ENCODE measurements around the gene SAG. TPM values are rescaled to one million over a fixed set of nuclear protein-coding genes. Genes with fewer than 3 reads are reported as not detected.

Gene SAG
- total and polyA plus RNA-seq, 2 of the 13 experiments (the other 11 are each of a cell fraction or from before 2014, with no cell fraction given), result not detected

GRCh38 chr2:233387667-233388528, 80.3 kb downstream of the SAG start (continued):
- TF ChIP-seq PRDM10 (CRISPR knock-in tag; IDR thresholded peaks at IDR 0.05; ENCODE audit: low read depth), result peak; percentile 71; the same call in 1 of the 2 replicates
- TF ChIP-seq GZF1 (CRISPR knock-in tag; IDR thresholded peaks at IDR 0.05), result no peak
- TF ChIP-seq ZNF230 (CRISPR knock-in tag; IDR thresholded peaks at IDR 0.05), result no peak
- peak; percentile 68; the same call in 1 of the 2 replicates for TF ChIP-seq FOXJ3 (CRISPR knock-in tag; IDR thresholded peaks at IDR 0.05; ENCODE audit: borderline replicate concordance)
- TF ChIP-seq NFIB (CRISPR knock-in tag; IDR thresholded peaks at IDR 0.05; ENCODE audit: borderline replicate concordance), result no peak
- TF ChIP-seq, protein P1, sequence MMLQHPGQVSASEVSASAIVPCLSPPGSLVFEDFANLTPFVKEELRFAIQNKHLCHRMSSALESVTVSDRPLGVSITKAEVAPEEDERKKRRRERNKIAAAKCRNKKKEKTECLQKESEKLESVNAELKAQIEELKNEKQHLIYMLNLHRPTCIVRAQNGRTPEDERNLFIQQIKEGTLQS (CRISPR knock-in tag; IDR thresholded peaks at IDR 0.05), result no peak
- TF ChIP-seq CSRNP2 (CRISPR knock-in tag; conservative IDR thresholded peaks at IDR 0.05; ENCODE audit: low read depth), result no peak
- TF ChIP-seq MED1 (CRISPR knock-in tag; IDR thresholded peaks at IDR 0.05), result peak; percentile 81
- TF ChIP-seq, protein P2, sequence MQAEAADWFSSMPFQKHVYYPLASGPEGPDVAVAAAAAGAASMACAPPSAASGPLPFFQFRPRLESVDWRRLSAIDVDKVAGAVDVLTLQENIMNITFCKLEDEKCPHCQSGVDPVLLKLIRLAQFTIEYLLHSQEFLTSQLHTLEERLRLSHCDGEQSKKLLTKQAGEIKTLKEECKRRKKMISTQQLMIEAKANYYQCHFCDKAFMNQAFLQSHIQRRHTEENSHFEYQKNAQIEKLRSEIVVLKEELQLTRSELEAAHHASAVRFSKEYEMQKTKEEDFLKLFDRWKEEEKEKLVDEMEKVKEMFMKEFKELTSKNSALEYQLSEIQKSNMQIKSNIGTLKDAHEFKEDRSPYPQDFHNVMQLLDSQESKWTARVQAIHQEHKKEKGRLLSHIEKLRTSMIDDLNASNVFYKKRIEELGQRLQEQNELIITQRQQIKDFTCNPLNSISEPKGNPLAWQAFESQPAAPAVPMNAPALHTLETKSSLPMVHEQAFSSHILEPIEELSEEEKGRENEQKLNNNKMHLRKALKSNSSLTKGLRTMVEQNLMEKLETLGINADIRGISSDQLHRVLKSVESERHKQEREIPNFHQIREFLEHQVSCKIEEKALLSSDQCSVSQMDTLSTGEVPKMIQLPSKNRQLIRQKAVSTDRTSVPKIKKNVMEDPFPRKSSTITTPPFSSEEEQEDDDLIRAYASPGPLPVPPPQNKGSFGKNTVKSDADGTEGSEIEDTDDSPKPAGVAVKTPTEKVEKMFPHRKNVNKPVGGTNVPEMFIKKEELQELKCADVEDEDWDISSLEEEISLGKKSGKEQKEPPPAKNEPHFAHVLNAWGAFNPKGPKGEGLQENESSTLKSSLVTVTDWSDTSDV (CRISPR knock-in tag; IDR thresholded peaks at IDR 0.05), result no peak
- TF ChIP-seq ZNF724P (CRISPR knock-in tag; IDR thresholded peaks at IDR 0.05; ENCODE audit: borderline replicate concordance), result peak; percentile 86; the same call in 1 of the 2 replicates
- no peak for TF ChIP-seq AHR (CRISPR knock-in tag; IDR thresholded peaks at IDR 0.05)
- no peak for TF ChIP-seq TRAFD1 (CRISPR knock-in tag; IDR thresholded peaks at IDR 0.05; ENCODE audit: borderline replicate concordance)
- TF ChIP-seq ZSCAN25 (CRISPR knock-in tag; IDR thresholded peaks at IDR 0.05), result no peak; the same call in 1 of the 2 replicates
- TF ChIP-seq ZNF629 (CRISPR knock-in tag; conservative IDR thresholded peaks at IDR 0.05), result peak; percentile 35; the same call in 1 of the 2 replicates
- TF ChIP-seq ZNF773 (CRISPR knock-in tag; IDR thresholded peaks at IDR 0.05; ENCODE audit: borderline replicate concordance), result no peak
- TF ChIP-seq, protein P3, sequence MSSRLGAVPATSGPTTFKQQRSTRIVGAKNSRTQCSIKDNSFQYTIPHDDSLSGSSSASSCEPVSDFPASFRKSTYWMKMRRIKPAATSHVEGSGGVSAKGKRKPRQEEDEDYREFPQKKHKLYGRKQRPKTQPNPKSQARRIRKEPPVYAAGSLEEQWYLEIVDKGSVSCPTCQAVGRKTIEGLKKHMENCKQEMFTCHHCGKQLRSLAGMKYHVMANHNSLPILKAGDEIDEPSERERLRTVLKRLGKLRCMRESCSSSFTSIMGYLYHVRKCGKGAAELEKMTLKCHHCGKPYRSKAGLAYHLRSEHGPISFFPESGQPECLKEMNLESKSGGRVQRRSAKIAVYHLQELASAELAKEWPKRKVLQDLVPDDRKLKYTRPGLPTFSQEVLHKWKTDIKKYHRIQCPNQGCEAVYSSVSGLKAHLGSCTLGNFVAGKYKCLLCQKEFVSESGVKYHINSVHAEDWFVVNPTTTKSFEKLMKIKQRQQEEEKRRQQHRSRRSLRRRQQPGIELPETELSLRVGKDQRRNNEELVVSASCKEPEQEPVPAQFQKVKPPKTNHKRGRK (CRISPR knock-in tag; IDR thresholded peaks at IDR 0.05), result 0 out of 2 replicates have a peak, but pooled peaks have one; percentile 36
